ENCODE measurements around the gene ABCA1.
A peak's percentile ranks its signal among the peaks of the same experiment; 100 is the strongest.
"Not testable (repeated sequence)": the region's sequence is repeated elsewhere in the genome, so short reads cannot be mapped to it uniquely, and the experiment has no call there.

The ABCA1 gene

DNA sequence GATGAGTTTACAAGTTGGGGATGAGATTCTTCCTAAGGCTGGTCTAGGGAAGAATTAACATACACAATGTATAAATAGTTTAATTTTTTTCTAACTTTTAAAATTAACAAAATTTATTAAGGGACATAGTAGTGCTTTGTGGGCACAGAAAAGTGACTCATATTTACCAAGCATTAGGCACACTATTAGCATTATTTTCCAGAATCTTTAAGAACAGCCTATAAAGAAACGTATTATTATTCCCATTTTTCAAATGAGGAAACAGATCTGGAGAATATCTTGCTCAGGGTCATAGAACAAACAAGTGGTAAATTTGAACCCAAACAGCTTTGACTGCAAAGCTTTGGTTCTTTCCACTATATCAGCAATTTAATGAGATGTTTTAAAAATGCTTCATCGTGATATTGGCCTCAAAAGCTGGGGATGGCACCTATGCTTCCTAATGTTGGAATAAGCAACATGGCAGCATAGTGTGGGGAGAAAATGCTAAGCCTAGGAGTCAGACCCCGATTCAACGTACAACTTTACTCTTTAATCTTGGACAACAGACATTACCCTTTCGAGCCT is 55.9 kb downstream of the ABCA1 start:
- DNase-seq (ENCODE audit: low spot score), result no peak

GRCh38 chr9:104869811-104870210 is 58.1 kb downstream of the ABCA1 start:
- no peak for DNase-seq (ENCODE audit: low spot score)

- peak; percentile 91 for DNase-seq (ENCODE audit: low spot score)
These were observed 59.1 kb downstream of the ABCA1 start for GRCh38 chr9:104868687-104869404.

DNA sequence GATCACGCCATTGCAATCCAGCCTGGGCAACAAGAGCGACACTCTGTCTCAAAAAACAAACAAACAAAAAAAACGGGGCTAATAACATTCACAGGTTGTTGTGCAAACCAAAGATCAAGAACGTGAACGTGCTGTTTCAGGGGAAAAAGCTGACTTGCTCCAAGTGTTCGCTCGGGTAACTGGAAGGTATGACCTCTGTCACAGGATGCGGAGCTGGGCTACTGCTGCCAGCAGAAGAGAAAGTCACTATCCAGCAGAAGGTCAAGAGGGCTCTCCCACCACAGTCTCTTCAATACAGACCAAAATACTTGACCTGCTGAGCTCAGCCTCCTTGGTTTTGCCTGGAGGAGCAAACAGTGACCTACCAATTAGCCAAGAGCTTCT is 59.7 kb downstream of the ABCA1 start:
- no peak for DNase-seq (ENCODE audit: low spot score)

DNA sequence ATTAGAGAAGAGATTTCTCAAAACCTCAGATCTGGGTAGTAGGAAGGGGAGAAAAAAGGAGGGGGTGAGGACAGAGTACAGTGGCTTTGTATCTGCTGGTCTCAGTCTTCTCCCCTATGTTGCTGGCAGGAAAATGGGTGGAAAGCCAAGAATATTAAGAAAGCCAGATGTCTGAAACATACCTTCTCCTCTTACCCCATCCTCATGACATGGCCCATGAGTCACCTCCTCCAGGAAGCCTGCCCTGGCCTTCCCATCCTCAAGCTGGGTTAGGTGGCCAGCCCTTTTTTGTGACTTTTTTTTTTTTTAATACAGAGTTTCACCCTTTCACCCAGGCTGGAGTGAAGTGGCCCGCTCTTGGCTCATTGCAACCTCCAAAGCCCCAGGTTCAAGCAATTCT is 61.8 kb downstream of the ABCA1 start:
- no peak for DNase-seq (ENCODE audit: low spot score)

DNA sequence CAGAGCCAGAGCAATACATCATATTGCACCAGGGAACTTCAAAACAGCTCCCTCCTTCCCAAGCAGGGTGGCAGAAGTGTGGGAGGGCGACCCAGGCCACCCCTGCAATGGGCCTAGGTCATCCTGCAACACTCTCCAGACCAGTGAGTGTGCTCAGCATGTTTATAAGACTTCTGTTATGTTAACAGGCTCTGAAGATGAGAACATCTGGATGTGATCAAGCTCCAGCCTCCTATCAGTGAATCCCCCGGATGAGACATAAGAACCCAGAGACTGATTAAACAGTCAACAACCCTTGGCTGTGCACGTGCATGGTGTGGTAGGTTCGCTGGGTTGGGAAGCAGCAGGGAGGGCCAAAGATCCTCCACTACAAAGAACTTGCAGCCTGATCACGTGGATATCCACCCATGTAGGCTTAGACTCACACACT is 63.3 kb downstream of the ABCA1 start:
- DNase-seq (ENCODE audit: low spot score), result peak; percentile 69

DNA sequence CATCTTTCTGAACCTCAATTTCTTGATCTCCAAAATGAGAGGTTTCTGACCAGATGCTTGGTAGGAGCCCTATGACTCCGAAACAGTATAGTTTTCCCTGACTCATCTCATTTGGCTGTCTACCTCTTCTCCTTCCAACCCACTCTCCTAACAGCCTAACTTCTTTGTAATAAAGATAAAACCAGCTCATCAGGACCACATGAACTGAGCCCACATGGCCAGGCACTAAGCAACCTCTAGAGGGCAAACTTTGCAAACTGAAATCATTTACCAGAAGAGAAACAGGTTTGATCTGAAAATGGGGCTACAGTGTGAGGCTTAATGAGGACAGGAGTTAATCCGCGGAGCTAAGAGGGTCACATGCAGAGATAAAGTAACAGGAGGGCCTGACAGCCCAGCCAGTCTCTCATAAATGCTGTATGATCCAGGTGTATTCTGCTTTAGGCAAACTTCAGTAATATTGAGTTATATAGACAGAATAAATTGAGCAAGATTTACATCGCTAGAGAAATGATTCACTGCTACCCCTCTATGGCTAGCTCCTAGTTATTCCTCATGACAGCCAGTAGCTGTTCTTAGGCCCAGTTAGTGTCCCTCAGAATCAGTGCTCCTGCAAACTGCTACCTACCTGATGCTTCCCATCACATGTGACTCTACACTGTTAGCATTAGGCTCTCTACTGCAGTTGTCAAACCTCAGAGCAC is 64.6 kb downstream of the ABCA1 start:
- DNase-seq (ENCODE audit: low spot score), result peak; percentile 73

- no peak for DNase-seq (ENCODE audit: low spot score)
These were observed 66.6 kb downstream of the ABCA1 start for GRCh38 chr9:104861397-104861796.

- peak; percentile 50 for DNase-seq (ENCODE audit: low spot score)
These were observed 67.7 kb downstream of the ABCA1 start for GRCh38 chr9:104860263-104860662.

DNA sequence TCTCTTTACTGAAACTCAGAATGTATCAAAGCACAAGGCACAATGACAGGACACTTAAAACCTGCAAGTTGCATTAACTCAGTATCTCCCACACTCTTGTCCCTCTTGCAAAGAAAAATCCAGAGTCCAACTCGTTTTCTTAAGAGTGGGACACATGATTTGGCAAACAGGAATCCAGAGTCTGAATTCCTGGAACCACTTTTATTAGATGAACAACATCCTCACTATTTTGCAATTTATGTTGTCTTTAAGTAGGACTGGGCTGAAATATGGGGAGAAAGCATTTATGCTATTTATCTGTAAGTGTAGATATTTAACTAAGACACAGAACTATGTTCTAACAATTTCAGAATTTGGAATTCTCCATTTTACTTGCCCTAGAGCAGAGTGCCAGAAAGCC is 69.1 kb downstream of the ABCA1 start:
- no peak for DNase-seq (ENCODE audit: low spot score)

DNA sequence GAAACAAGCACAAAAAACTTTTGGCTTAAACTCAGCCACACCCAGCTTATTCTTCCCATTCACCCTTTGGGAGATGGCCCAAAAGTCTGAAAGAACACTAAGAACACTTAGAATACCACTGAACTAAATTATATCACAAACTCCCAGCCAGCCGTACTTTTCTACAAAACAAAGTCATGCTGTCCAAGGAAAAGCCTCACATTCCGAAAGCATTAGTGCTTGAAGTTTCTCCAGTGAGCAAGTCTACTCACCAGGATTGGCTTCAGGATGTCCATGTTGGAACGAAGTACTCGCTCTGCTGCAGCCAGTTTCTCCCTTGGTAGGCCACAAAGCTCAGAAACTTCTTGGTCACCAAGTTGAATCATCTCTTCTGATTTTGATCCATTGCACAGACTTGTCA is 69.7 kb downstream of the ABCA1 start:
- DNase-seq (ENCODE audit: low spot score), result peak; percentile 86

- DNase-seq (ENCODE audit: low spot score), result no peak
These were observed 71.5 kb downstream of the ABCA1 start for GRCh38 chr9:104856413-104856941.

GRCh38 chr9:104855807-104856206 is 72.1 kb downstream of the ABCA1 start:
- DNase-seq (ENCODE audit: low spot score), result no peak

DNA sequence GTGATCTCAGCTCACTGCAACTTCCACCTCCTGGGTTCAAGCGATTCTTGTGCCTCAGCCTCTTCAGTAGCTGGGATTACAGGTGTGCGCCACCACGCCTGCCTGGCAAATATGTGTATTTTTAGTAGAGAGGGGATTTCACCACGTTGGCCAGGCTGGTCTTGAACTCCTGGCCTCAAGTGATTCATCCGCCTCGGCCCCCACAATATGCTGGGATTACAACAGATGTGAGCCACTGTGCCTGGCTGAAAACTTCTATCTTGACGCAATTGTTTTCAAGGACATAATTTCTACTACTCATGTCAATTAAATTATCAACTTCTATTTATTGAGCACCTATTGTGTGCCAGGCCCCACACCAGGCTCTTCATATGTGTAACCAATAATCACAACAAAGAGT is 72.7 kb downstream of the ABCA1 start:
- DNase-seq (ENCODE audit: low spot score), result not testable (repeated sequence)

- no peak for DNase-seq (ENCODE audit: low spot score)
These were observed 73.3 kb downstream of the ABCA1 start for GRCh38 chr9:104854613-104855012.

GRCh38 chr9:104853683-104854082 is 74.3 kb downstream of the ABCA1 start:
- no peak for DNase-seq (ENCODE audit: low spot score)

DNA sequence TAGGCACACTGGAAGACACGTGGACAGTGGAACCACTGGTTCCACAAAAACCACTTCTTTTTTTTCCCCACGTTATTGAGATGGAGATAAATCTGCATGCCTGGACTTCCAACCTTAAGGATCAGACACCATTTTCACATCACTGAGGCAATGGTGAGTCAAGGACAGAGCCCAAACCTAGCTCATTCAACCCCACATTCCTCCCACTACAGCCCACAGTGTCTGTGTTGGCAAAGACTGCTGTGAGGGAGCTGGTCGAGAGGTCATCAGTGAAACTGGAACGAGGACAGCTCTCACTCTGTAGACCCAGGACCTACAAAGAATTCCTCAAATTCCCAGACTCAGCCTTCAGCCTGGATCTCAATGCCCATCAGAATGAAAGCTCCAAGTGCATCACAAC is 74.8 kb downstream of the ABCA1 start:
- no peak for DNase-seq (ENCODE audit: low spot score)

DNA sequence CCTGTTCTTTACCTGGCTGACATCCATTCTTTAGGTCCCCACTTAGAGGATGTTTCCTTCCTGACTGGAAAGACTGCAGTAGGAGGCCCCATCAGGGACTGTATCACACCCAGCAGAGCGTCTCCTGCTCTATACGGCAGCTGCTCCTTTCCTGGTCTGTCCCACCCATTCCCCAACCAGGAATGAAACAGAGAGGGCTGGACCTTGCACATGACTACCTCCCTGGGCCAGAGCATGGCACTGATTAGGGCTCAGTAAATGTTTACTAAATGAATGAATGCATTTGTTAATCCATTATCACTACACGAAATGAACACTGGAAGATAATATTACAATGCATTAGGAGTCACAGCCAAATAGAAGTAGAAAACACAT is 76.4 kb downstream of the ABCA1 start:
- DNase-seq (ENCODE audit: low spot score), result no peak

GRCh38 chr9:104850786-104851545 is 77.0 kb downstream of the ABCA1 start:
- no peak for DNase-seq (ENCODE audit: low spot score)

DNA sequence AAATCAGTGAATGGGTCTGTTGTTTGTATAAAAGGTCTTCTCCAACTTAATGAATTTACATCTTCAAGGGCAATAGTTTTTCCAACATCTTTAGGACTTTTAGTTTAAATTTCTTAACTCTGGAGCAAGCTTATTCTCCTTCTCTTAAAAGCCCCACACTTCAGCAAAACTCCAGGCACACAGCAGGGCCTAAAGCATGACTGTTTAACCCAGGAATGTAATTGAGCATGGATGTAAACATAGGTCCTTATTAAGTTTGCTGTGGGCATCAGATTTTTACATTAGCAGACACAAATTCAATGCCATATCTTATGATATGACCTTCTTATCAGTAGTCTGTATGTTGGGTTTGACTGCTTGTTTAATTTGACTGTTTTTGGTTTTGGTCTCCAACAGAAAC is 78.9 kb downstream of the ABCA1 start:
- DNase-seq (ENCODE audit: low spot score), result no peak

GRCh38 chr9:104844710-104845109 is 83.2 kb downstream of the ABCA1 start:
- DNase-seq (ENCODE audit: low spot score), result no peak

DNA sequence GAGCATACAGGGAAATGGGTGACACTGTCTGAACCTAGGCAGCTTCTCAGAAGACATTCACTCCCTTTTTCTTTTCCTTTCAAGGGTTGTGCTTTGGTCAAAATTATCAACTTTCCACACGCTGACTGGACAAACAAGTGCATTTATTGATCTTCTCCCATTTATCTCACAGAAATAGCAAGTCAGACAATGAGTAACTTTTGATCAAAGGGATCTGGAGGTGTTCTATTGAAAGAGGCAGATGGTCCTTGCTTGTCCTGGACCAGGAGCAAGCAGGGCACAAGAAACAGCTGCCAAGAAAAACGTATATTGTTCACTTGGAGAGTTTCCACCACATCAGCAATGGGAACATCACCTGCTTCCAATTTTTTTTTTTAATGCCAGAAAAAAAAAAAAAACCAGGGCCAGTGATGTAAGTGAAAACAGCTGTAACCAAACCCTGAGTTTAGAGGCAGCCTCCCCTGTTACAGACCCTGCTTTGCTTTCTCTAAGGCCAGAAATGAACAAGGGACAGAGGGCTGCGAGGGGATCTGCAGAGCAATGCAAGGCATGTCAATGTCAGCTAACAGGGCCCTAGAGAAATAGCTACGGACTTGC is 84.2 kb downstream of the ABCA1 start:
- no peak for DNase-seq (ENCODE audit: low spot score)
